SK-N-SH (cell line): ENCODE results near the gene TMEM106C. TPM values are rescaled to one million over a fixed set of nuclear protein-coding genes. Genes with fewer than 3 reads are reported as not detected.

Experiments used
- CTCF ChIA-PET: fragments of 300-600, 350-600 bp; formaldehyde crosslinking; extraction: SDS; loops from one replicate; lab custom pipeline; 2021; lab: Yijun Ruan, JAX
- POLR2A ChIA-PET: fragments of 350-600 bp; sonication (Branson Sonifier 250); formaldehyde crosslinking; extraction: SDS; loops from one replicate; lab custom pipeline; 2020; ENCODE audit warnings: antibody characterized with exemption, inconsistent platforms; lab: Yijun Ruan, JAX
- DNase-seq: peaks from one replicate; pipeline ENCODE4 v3.0.0; 2012
- H2AFZ ChIP-seq: fragments of 200-600 bp; sonication (generic); 2 replicates; pipeline ENCODE4 v1.8.1; 2016; ENCODE audit warnings: antibody characterized with exemption, mild to moderate bottlenecking, low read depth
- H3F3A ChIP-seq: fragments of 200-600 bp; sonication (generic); replicated peaks from 2 replicates; pipeline ENCODE3; 2016; ENCODE audit warnings: antibody characterized with exemption, mild to moderate bottlenecking; ENCODE audit not compliant: insufficient read depth
- H3K27ac ChIP-seq, 2 experiments: fragments of 200-500 bp in 1 of 2; fragments of 200-600 bp in 1 of 2; sonication (Bioruptor generic) in 1 of 2; sonication (generic), shearing (Covaris generic) in 1 of 2; 2 replicates each; pipeline versions ENCODE4 v1.5.1 to v1.6.1; 2014 to 2016; ENCODE audit warnings: low read depth in 2 of 2, inconsistent platforms in 1 of 2, low read length in 1 of 2, mild to moderate bottlenecking in 1 of 2, mixed read lengths in 1 of 2
- H3K27me3 ChIP-seq: fragments of 200-600 bp; sonication (generic), shearing (Covaris generic); 2 replicates; pipeline ENCODE4 v1.6.1; 2016; ENCODE audit warnings: mixed run types; ENCODE audit not compliant: insufficient read depth
- H3K36me3 ChIP-seq, 2 experiments: fragments of 200-500 bp in 1 of 2; fragments of 200-600 bp in 1 of 2; sonication (Bioruptor generic) in 1 of 2; sonication (generic) in 1 of 2; replicated peaks in 1 of 2; 2 replicates each; pipeline versions ENCODE3 to v1.5.1; 2014 to 2016; ENCODE audit warnings: low read length in 1 of 2, mild to moderate bottlenecking in 1 of 2; ENCODE audit not compliant: insufficient read depth in 2 of 2, control insufficient read depth in 1 of 2
- H3K4me1 ChIP-seq, 2 experiments: fragments of 200-500 bp in 1 of 2; fragments of 200-600 bp in 1 of 2; sonication (Bioruptor generic) in 1 of 2; sonication (generic), shearing (Covaris generic) in 1 of 2; 2 replicates each; pipeline versions ENCODE4 v1.5.1 to v1.6.1; 2014 to 2016; ENCODE audit warnings: low read depth in 1 of 2, low read length in 1 of 2, mixed run types in 1 of 2; ENCODE audit not compliant: insufficient read depth in 2 of 2, control insufficient read depth in 1 of 2
- H3K4me2 ChIP-seq: fragments of 200-600 bp; sonication (generic), shearing (Covaris generic); 2 replicates; pipeline ENCODE4 v1.6.1; 2017; ENCODE audit warnings: mixed run types
- H3K4me3 ChIP-seq, 2 experiments: fragments of 200-500 bp in 1 of 2; fragments of 200-600 bp in 1 of 2; sonication (Bioruptor generic) in 1 of 2; sonication (generic), shearing (Covaris generic) in 1 of 2; 2 replicates each; pipeline versions ENCODE4 v1.5.1 to v1.8.1; 2014 to 2016; ENCODE audit warnings: low read depth in 2 of 2, inconsistent platforms in 1 of 2, low read length in 1 of 2, mild to moderate bottlenecking in 1 of 2, mixed read lengths in 1 of 2, moderate library complexity in 1 of 2
- H3K79me2 ChIP-seq: fragments of 200-600 bp; sonication (generic); 2 replicates; pipeline ENCODE4 v1.8.1; 2017; ENCODE audit warnings: mild to moderate bottlenecking; ENCODE audit not compliant: insufficient read depth
- H3K9ac ChIP-seq: fragments of 200-600 bp; sonication (generic); 2 replicates; pipeline ENCODE4 v1.6.1; 2017; ENCODE audit warnings: mixed run types
- H3K9me2 ChIP-seq: fragments of 200-600 bp; sonication (generic); 2 replicates; pipeline ENCODE4 v1.6.1; 2017; ENCODE audit warnings: mixed run types
- H3K9me3 ChIP-seq: fragments of 200-600 bp; sonication (generic); 2 replicates; pipeline ENCODE4 v1.6.1; 2017; ENCODE audit warnings: mixed run types, mild to moderate bottlenecking, moderate library complexity
- H4K20me1 ChIP-seq: fragments of 200-600 bp; sonication (generic); 2 replicates; pipeline ENCODE4 v1.6.1; 2017; ENCODE audit warnings: mild to moderate bottlenecking, mixed run types; ENCODE audit not compliant: insufficient read depth
- ELF1 ChIP-seq: IDR thresholded peaks from 2 replicates; pipeline ENCODE4 v1.4.0; 2012
- EP300 ChIP-seq, 2 experiments: IDR thresholded peaks; 2 replicates each; pipeline versions ENCODE4 v1.4.0 to v1.6.1; 2012; ENCODE audit warnings: borderline replicate concordance in 1 of 2, low read depth in 1 of 2, low read length in 1 of 2
- IRF3 ChIP-seq: fragments of 150-350 bp; IDR thresholded peaks from 2 replicates; pipeline ENCODE4 v1.6.1; 2016; ENCODE audit warnings: mild to moderate bottlenecking, low read depth, low read length
- MAX ChIP-seq: IDR thresholded peaks from 2 replicates; pipeline ENCODE4 v1.4.0; 2012; ENCODE audit warnings: low read depth
- MXI1 ChIP-seq: IDR thresholded peaks from 2 replicates; pipeline ENCODE4 v1.6.1; 2012; ENCODE audit warnings: mild to moderate bottlenecking, low read depth, low read length, improper control_type of control experiment
- NRF1 ChIP-seq: IDR thresholded peaks from 2 replicates; pipeline ENCODE4 v1.6.1; 2012; ENCODE audit warnings: low read depth, mild to moderate bottlenecking, low read length
- POLR2AphosphoS5 ChIP-seq: IDR thresholded peaks from 2 replicates; pipeline ENCODE4 v1.6.1; 2012; ENCODE audit warnings: low read depth, low read length
- RAD21 ChIP-seq: IDR thresholded peaks from 2 replicates; pipeline ENCODE4 v1.6.1; 2012; ENCODE audit warnings: mild to moderate bottlenecking, low read length
- RFX5 ChIP-seq: IDR thresholded peaks from 2 replicates; pipeline ENCODE4 v1.6.1; 2012; ENCODE audit warnings: mild to moderate bottlenecking, improper control_type of control experiment, low read length
- TCF12 ChIP-seq: IDR thresholded peaks from 2 replicates; pipeline ENCODE4 v1.4.0; 2012
- TEAD4 ChIP-seq: IDR thresholded peaks from 2 replicates; pipeline ENCODE4 v1.4.0; 2012; ENCODE audit warnings: mild to moderate bottlenecking, borderline replicate concordance; ENCODE audit not compliant: insufficient read depth
- USF1 ChIP-seq: IDR thresholded peaks from 2 replicates; pipeline ENCODE4 v1.4.0; 2012; ENCODE audit warnings: low read depth, borderline replicate concordance
- USF2 ChIP-seq: fragments of 150-350 bp; IDR thresholded peaks from 2 replicates; pipeline ENCODE4 v1.6.1; 2017; ENCODE audit warnings: antibody characterized with exemption, low read length, low read depth, borderline replicate concordance
- YY1 ChIP-seq: IDR thresholded peaks from 2 replicates; pipeline ENCODE4 v1.4.0; 2012; ENCODE audit warnings: low read depth, mild to moderate bottlenecking
- ZBTB33 ChIP-seq: IDR thresholded peaks from 2 replicates; pipeline ENCODE4 v1.4.0; 2012; ENCODE audit warnings: low read depth, borderline replicate concordance
- WGBS: methylation state at CpG from one replicate; pipeline ENCODE4 v1.1.6; 2017; ENCODE audit warnings: low lambda C conversion rate; 5-methylcytosine and 5-hydroxymethylcytosine counted together
- polyA plus RNA-seq, 3 experiments: library from polyadenylated mRNA; depleted of rRNA; stranded (reverse); fragments of >200 nt; gene quantifications; 2 replicates each; pipeline ENCODE4 v1.2.3, GENCODE V29; 2012

TMEM106C gene
- polyA plus RNA-seq, 1 of the 3 experiments (the other 2 are of a cell fraction): 133 TPM

- no peak for DNase-seq
Measured at GRCh38 chr12:47945341-47945728, 18.1 kb upstream of the TMEM106C start.

More at GRCh38 chr12:47945341-47945728, 18.1 kb upstream of the TMEM106C start:
- H3K9me3 ChIP-seq: no peaks in the 10 kb centered on the region
- H2AFZ ChIP-seq: no peak overlapping the region
- no peaks in the 10 kb centered on the region for H3K36me3 ChIP-seq
- H4K20me1 ChIP-seq: no peaks in the 10 kb centered on the region
- ChIA-PET CTCF (interaction anchor here (2.2 to 2.4 kb wide), 2 partner anchors 18 to 40 kb away, joined by 9 to 15 read pairs; partner anchors contain the start of genes TMEM106C and VDR), POLR2A (no interaction called here)
- WGBS: 45% methylated on average over 1 of the region's 1 CpG
- H3K4me3 ChIP-seq: no peak overlapping the region
- no peak for TF ChIP-seq RAD21
- TF ChIP-seq POLR2AphosphoS5: no peak
- no peak for TF ChIP-seq RFX5
- TF ChIP-seq MAX: no peak
- no peak for TF ChIP-seq MXI1
- no peak for TF ChIP-seq ELF1
- no peak for TF ChIP-seq EP300 (IDR thresholded peaks at IDR 0.05; ENCODE audit: borderline replicate concordance in 1 of 2, low read depth in 1 of 2, low read length in 1 of 2)
- TF ChIP-seq IRF3: no peak
- TF ChIP-seq USF2: no peak
- TF ChIP-seq ZBTB33: no peak
- no peak for TF ChIP-seq USF1
- TF ChIP-seq TEAD4: no peak
- TF ChIP-seq TCF12: no peak
- TF ChIP-seq YY1: no peak
- TF ChIP-seq NRF1: no peak
- no peak overlapping the region for H3K9ac ChIP-seq
- no peaks in the 10 kb centered on the region for H3F3A ChIP-seq
- H3K79me2 ChIP-seq: no peaks in the 10 kb centered on the region
- H3K4me2 ChIP-seq: no peak overlapping the region
- no peaks in the 10 kb centered on the region for H3K9me2 ChIP-seq
- H3K27me3 ChIP-seq: no peaks in the 10 kb centered on the region
- H3K27ac ChIP-seq: no peak overlapping the region
- peaks cover 0 to 6% of the 10 kb centered on the region in 2 experiments; a peak in 1 of 4 replicates for H3K4me1 ChIP-seq
